HepG2 (cell line): ENCODE results near the gene CFAP61.

Source experiments
- BCL6 ChIP-seq: IDR thresholded peaks from 2 replicates; pipeline ENCODE4 v1.6.1; 2016; ENCODE audit warnings: missing genetic modification reagents, missing compliant biosample characterization
- EZH2 ChIP-seq: conservative IDR thresholded peaks from 2 replicates; pipeline ENCODE4 v1.6.1; 2012; ENCODE audit warnings: mild to moderate bottlenecking, low read depth, low read length, moderate library complexity
- NR3C1 ChIP-seq: sonication (generic); formaldehyde crosslinking; IDR thresholded peaks from 2 replicates; pipeline ENCODE4 v1.4.0; 2020; ENCODE audit warnings: missing genetic modification reagents
- PHF5A ChIP-seq: IDR thresholded peaks from one replicate; pipeline ENCODE4 v1.6.1; 2018; ENCODE audit warnings: low read depth, missing genetic modification reagents; ENCODE audit not compliant: unreplicated experiment
- XRCC5 ChIP-seq: fragments of 200-400 bp; formaldehyde crosslinking; optimal IDR thresholded peaks from 2 replicates; pipeline ENCODE3; 2017; ENCODE audit warnings: mild to moderate bottlenecking, low read length
- ZNF451 ChIP-seq: sonication (generic); formaldehyde crosslinking; IDR thresholded peaks from 2 replicates; pipeline ENCODE4 v1.5.0; 2020; ENCODE audit warnings: mild to moderate bottlenecking, missing genetic modification reagents
- ZNF543 ChIP-seq: sonication (generic); formaldehyde crosslinking; IDR thresholded peaks from 2 replicates; pipeline ENCODE4 v1.4.0; 2020; ENCODE audit warnings: mild to moderate bottlenecking, missing genetic modification reagents
- TF ChIP-seq, protein P1 (sequence below): sonication (generic); formaldehyde crosslinking; IDR thresholded peaks from 2 replicates; pipeline ENCODE4 v1.5.0; 2020; ENCODE audit warnings: mild to moderate bottlenecking, missing genetic modification reagents, moderate library complexity
- TF ChIP-seq, protein P2 (sequence below): sonication (generic); formaldehyde crosslinking; IDR thresholded peaks from 2 replicates; pipeline ENCODE4 v1.4.0; 2020; ENCODE audit warnings: missing genetic modification reagents, borderline replicate concordance
- TF ChIP-seq, protein P3 (sequence below): sonication (generic); formaldehyde crosslinking; IDR thresholded peaks from 2 replicates; pipeline ENCODE4 v1.9.0; 2021; ENCODE audit warnings: missing genetic modification reagents, borderline replicate concordance
- TF ChIP-seq, protein P4 (sequence below): IDR thresholded peaks from 2 replicates; pipeline ENCODE4 v1.6.1; 2012; ENCODE audit warnings: inconsistent platforms
- TF ChIP-seq, protein P5 (sequence below): sonication (generic); formaldehyde crosslinking; IDR thresholded peaks from 2 replicates; pipeline ENCODE4 v1.4.0; 2020; ENCODE audit warnings: missing genetic modification reagents, borderline replicate concordance

DNA sequence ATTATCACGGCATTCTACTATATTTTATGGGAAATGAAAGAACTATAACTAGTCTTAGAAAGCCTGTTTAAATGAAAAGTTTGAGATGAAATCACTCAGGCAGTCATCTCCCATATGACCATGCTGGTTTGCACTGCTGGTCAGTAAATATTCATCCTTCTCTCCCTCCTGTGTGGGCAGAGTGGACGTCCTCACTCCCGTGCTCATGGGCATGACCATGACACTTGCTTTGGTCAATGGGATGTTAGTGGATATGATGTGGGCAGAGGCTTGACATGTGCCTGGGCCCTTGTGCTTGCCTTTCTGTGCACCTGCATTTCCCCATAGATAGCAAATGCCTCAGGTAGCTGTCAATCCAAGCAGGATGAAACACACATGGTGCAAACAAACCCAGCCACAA, 222.5 kb downstream of the CFAP61 start:
- no peak for TF ChIP-seq EZH2
- TF ChIP-seq, protein P1, sequence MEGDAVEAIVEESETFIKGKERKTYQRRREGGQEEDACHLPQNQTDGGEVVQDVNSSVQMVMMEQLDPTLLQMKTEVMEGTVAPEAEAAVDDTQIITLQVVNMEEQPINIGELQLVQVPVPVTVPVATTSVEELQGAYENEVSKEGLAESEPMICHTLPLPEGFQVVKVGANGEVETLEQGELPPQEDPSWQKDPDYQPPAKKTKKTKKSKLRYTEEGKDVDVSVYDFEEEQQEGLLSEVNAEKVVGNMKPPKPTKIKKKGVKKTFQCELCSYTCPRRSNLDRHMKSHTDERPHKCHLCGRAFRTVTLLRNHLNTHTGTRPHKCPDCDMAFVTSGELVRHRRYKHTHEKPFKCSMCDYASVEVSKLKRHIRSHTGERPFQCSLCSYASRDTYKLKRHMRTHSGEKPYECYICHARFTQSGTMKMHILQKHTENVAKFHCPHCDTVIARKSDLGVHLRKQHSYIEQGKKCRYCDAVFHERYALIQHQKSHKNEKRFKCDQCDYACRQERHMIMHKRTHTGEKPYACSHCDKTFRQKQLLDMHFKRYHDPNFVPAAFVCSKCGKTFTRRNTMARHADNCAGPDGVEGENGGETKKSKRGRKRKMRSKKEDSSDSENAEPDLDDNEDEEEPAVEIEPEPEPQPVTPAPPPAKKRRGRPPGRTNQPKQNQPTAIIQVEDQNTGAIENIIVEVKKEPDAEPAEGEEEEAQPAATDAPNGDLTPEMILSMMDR (CRISPR knock-in tag), result no peak
- TF ChIP-seq ZNF451 (CRISPR knock-in tag), result no peak
- TF ChIP-seq NR3C1 (CRISPR knock-in tag), result no peak
- TF ChIP-seq, protein P2, sequence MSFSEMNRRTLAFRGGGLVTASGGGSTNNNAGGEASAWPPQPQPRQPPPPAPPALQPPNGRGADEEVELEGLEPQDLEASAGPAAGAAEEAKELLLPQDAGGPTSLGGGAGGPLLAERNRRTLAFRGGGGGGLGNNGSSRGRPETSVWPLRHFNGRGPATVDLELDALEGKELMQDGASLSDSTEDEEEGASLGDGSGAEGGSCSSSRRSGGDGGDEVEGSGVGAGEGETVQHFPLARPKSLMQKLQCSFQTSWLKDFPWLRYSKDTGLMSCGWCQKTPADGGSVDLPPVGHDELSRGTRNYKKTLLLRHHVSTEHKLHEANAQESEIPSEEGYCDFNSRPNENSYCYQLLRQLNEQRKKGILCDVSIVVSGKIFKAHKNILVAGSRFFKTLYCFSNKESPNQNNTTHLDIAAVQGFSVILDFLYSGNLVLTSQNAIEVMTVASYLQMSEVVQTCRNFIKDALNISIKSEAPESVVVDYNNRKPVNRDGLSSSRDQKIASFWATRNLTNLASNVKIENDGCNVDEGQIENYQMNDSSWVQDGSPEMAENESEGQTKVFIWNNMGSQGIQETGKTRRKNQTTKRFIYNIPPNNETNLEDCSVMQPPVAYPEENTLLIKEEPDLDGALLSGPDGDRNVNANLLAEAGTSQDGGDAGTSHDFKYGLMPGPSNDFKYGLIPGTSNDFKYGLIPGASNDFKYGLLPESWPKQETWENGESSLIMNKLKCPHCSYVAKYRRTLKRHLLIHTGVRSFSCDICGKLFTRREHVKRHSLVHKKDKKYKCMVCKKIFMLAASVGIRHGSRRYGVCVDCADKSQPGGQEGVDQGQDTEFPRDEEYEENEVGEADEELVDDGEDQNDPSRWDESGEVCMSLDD, result no peak
- no peak for TF ChIP-seq ZNF543
- TF ChIP-seq XRCC5, result no peak
- no peak for TF ChIP-seq BCL6 (CRISPR knock-in tag)
- TF ChIP-seq, protein P3, sequence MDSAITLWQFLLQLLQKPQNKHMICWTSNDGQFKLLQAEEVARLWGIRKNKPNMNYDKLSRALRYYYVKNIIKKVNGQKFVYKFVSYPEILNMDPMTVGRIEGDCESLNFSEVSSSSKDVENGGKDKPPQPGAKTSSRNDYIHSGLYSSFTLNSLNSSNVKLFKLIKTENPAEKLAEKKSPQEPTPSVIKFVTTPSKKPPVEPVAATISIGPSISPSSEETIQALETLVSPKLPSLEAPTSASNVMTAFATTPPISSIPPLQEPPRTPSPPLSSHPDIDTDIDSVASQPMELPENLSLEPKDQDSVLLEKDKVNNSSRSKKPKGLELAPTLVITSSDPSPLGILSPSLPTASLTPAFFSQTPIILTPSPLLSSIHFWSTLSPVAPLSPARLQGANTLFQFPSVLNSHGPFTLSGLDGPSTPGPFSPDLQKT (CRISPR knock-in tag), result no peak
- TF ChIP-seq, protein P4, sequence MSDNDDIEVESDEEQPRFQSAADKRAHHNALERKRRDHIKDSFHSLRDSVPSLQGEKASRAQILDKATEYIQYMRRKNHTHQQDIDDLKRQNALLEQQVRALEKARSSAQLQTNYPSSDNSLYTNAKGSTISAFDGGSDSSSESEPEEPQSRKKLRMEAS, result no peak
- TF ChIP-seq PHF5A (CRISPR knock-in tag), result no peak
- TF ChIP-seq, protein P5, sequence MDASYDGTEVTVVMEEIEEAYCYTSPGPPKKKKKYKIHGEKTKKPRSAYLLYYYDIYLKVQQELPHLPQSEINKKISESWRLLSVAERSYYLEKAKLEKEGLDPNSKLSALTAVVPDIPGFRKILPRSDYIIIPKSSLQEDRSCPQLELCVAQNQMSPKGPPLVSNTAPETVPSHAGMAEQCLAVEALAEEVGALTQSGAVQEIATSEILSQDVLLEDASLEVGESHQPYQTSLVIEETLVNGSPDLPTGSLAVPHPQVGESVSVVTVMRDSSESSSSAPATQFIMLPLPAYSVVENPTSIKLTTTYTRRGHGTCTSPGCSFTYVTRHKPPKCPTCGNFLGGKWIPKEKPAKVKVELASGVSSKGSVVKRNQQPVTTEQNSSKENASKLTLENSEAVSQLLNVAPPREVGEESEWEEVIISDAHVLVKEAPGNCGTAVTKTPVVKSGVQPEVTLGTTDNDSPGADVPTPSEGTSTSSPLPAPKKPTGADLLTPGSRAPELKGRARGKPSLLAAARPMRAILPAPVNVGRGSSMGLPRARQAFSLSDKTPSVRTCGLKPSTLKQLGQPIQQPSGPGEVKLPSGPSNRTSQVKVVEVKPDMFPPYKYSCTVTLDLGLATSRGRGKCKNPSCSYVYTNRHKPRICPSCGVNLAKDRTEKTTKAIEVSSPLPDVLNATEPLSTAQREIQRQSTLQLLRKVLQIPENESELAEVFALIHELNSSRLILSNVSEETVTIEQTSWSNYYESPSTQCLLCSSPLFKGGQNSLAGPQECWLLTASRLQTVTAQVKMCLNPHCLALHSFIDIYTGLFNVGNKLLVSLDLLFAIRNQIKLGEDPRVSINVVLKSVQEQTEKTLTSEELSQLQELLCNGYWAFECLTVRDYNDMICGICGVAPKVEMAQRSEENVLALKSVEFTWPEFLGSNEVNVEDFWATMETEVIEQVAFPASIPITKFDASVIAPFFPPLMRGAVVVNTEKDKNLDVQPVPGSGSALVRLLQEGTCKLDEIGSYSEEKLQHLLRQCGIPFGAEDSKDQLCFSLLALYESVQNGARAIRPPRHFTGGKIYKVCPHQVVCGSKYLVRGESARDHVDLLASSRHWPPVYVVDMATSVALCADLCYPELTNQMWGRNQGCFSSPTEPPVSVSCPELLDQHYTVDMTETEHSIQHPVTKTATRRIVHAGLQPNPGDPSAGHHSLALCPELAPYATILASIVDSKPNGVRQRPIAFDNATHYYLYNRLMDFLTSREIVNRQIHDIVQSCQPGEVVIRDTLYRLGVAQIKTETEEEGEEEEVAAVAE, result no peak
